Hepatocyte (in vitro differentiated cells): ENCODE results near the gene CFAP54. TPM values are rescaled to one million over a fixed set of nuclear protein-coding genes. Genes with fewer than 3 reads are reported as not detected.

Experiments
- DNase-seq: peaks from one replicate; pipeline ENCODE4 v3.0.0-alpha.2; 2016; ENCODE audit warnings: low spot score
- H2AFZ ChIP-seq: fragments of 200-600 bp; sonication (generic); 2 replicates; pipeline ENCODE4 v1.6.0; 2016; ENCODE audit warnings: antibody characterized with exemption, mild to moderate bottlenecking
- H3K27ac ChIP-seq: fragments of 200-600 bp; sonication (generic); 2 replicates; pipeline ENCODE4 v1.5.1; 2016; ENCODE audit warnings: mild to moderate bottlenecking
- H3K27me3 ChIP-seq: fragments of 200-600 bp; sonication (generic); 2 replicates; pipeline ENCODE4 v1.6.1; 2016
- H3K36me3 ChIP-seq: fragments of 200-600 bp; sonication (generic); replicated peaks from 2 replicates; pipeline ENCODE4 v1.5.1; 2016; ENCODE audit warnings: low read depth; ENCODE audit not compliant: insufficient read depth
- H3K4me1 ChIP-seq: fragments of 200-600 bp; sonication (generic); 2 replicates; pipeline ENCODE4 v1.5.1; 2016; ENCODE audit warnings: mild to moderate bottlenecking, moderate library complexity; ENCODE audit not compliant: insufficient read depth
- H3K4me2 ChIP-seq: fragments of 200-600 bp; sonication (generic); 2 replicates; pipeline ENCODE4 v1.6.0; 2016
- H3K4me3 ChIP-seq: fragments of 200-600 bp; sonication (generic); 2 replicates; pipeline ENCODE4 v1.5.1; 2016; ENCODE audit warnings: mild to moderate bottlenecking
- H3K79me2 ChIP-seq: fragments of 200-600 bp; sonication (generic); 2 replicates; pipeline ENCODE4 v1.6.0; 2017; ENCODE audit warnings: mild to moderate bottlenecking
- H3K9me2 ChIP-seq: fragments of 200-600 bp; sonication (generic); replicated peaks from 2 replicates; pipeline ENCODE4 v1.6.0; 2017; ENCODE audit warnings: mild to moderate bottlenecking; ENCODE audit not compliant: insufficient read depth
- H3K9me3 ChIP-seq: fragments of 200-600 bp; sonication (generic); 2 replicates; pipeline ENCODE4 v1.5.1; 2016; ENCODE audit warnings: low read depth, mild to moderate bottlenecking
- H4K20me1 ChIP-seq: fragments of 200-600 bp; sonication (generic); 2 replicates; pipeline ENCODE4 v1.6.0; 2016; ENCODE audit warnings: mild to moderate bottlenecking; ENCODE audit not compliant: insufficient read depth, poor library complexity, severe bottlenecking
- EZH2 ChIP-seq: fragments of 200-600 bp; sonication (generic); IDR thresholded peaks from 2 replicates; pipeline ENCODE4 v1.6.1; 2016; ENCODE audit warnings: antibody characterized with exemption, mild to moderate bottlenecking, borderline replicate concordance
- EZH2phosphoT487 ChIP-seq: fragments of 200-600 bp; sonication (generic); IDR thresholded peaks from one replicate; pipeline ENCODE4 v1.6.1; 2018; ENCODE audit warnings: antibody characterized with exemption, mild to moderate bottlenecking, low read depth, moderate library complexity; ENCODE audit not compliant: unreplicated experiment, severe bottlenecking
- WGBS: methylation state at CpG from one replicate; pipeline ENCODE4 v1.1.6; 2016; ENCODE audit warnings: low lambda C conversion rate; ENCODE audit errors: missing lambda C conversion rate; 5-methylcytosine and 5-hydroxymethylcytosine counted together
- polyA plus RNA-seq: library from polyadenylated mRNA; unstranded; fragments of >200 nt; fragmentation: Nextera tagmentation; extraction: Ambion mirVana; gene quantifications from 2 replicates; pipeline ENCODE4 v1.2.1, GENCODE V29; 2016
- total RNA-seq: library from RNA; depleted of rRNA; stranded (reverse); fragments of >200 nt; gene quantifications from 2 replicates; pipeline ENCODE4 v1.2.3, GENCODE V29; 2014
- TF ChIP-seq, protein P1 (sequence below): fragments of 200-600 bp; sonication (generic); IDR thresholded peaks from 2 replicates; pipeline ENCODE4 v1.5.1; 2016; ENCODE audit warnings: antibody characterized with exemption, mild to moderate bottlenecking; ENCODE audit not compliant: poor library complexity

Gene CFAP54
- total and polyA plus RNA-seq, 2 experiments from 2014 or later: 0.64 to 0.67 TPM

DNA sequence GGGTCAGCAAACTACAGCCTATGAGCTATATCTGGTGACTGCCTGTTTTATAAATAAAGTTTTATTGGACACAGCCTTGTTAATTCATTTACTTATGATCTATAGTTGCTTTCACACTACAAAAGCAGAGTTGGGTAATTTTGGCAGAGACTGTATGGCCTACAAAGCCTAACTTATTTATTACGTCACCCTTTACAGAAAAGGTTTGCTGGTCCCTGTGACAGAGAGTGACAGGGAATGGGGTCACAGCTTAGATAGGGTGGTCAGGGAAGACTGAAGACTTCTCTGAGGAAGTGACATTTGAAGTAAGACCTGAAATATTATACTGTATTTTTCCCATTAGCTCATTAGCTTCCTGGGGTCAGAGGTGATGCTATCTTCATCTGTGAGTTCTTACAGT, 342.0 kb downstream of the CFAP54 start:
- H3K4me3 ChIP-seq: no peak overlapping the region
- WGBS: 92% methylated on average over 1 of the region's 1 CpG
- TF ChIP-seq, protein P1, sequence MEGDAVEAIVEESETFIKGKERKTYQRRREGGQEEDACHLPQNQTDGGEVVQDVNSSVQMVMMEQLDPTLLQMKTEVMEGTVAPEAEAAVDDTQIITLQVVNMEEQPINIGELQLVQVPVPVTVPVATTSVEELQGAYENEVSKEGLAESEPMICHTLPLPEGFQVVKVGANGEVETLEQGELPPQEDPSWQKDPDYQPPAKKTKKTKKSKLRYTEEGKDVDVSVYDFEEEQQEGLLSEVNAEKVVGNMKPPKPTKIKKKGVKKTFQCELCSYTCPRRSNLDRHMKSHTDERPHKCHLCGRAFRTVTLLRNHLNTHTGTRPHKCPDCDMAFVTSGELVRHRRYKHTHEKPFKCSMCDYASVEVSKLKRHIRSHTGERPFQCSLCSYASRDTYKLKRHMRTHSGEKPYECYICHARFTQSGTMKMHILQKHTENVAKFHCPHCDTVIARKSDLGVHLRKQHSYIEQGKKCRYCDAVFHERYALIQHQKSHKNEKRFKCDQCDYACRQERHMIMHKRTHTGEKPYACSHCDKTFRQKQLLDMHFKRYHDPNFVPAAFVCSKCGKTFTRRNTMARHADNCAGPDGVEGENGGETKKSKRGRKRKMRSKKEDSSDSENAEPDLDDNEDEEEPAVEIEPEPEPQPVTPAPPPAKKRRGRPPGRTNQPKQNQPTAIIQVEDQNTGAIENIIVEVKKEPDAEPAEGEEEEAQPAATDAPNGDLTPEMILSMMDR: no peak
- TF ChIP-seq EZH2phosphoT487 (no peak), EZH2 (no peak)
- H3K79me2 ChIP-seq: no peaks in the 10 kb centered on the region
- H4K20me1 ChIP-seq: no peaks in the 10 kb centered on the region
- H3K36me3 ChIP-seq: no peaks in the 10 kb centered on the region
- H3K9me3 ChIP-seq: no peaks in the 10 kb centered on the region
- H3K4me1 ChIP-seq: no peaks in the 10 kb centered on the region
- no peak for DNase-seq
- no peak overlapping the region for H2AFZ ChIP-seq
- no peaks in the 10 kb centered on the region for H3K9me2 ChIP-seq
- H3K27ac ChIP-seq: no peak overlapping the region
- H3K27me3 ChIP-seq: no peaks in the 10 kb centered on the region
- no peak overlapping the region for H3K4me2 ChIP-seq

DNA sequence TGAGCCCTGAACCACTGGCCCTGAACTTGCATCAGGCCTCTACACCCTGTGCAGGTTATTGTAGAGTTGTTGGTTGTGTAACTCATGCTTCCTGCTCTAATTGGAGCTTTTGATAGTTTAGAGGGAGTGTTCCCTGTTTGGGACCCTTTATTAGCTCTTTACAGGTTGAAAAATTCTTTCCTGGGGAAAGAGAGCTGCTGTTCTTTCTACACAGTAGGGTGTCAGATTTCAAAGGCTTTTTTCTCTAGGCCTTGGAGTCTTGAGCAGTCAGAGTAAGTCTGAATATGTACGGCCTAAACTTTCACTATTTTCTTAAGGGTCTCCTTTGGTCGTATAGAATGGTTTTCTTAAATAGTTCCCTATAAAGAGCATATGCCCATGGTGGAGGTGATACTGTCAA, 356.9 kb downstream of the CFAP54 start:
- DNase-seq: no peak
- H2AFZ ChIP-seq: no peak overlapping the region
- 19% methylated on average over 2 of the region's 2 CpGs for WGBS
- H4K20me1 ChIP-seq: no peaks in the 10 kb centered on the region
- no peaks in the 10 kb centered on the region for H3K4me1 ChIP-seq
- no peaks in the 10 kb centered on the region for H3K79me2 ChIP-seq
- no peak overlapping the region for H3K4me3 ChIP-seq
- H3K9me3 ChIP-seq: no peaks in the 10 kb centered on the region
- no peaks in the 10 kb centered on the region for H3K27me3 ChIP-seq
- TF ChIP-seq EZH2phosphoT487: no peak
- TF ChIP-seq, protein P1: no peak
- TF ChIP-seq EZH2: no peak
- H3K27ac ChIP-seq: no peak overlapping the region
- no peak overlapping the region for H3K4me2 ChIP-seq
- no peaks in the 10 kb centered on the region for H3K9me2 ChIP-seq
- H3K36me3 ChIP-seq: no peaks in the 10 kb centered on the region

DNA sequence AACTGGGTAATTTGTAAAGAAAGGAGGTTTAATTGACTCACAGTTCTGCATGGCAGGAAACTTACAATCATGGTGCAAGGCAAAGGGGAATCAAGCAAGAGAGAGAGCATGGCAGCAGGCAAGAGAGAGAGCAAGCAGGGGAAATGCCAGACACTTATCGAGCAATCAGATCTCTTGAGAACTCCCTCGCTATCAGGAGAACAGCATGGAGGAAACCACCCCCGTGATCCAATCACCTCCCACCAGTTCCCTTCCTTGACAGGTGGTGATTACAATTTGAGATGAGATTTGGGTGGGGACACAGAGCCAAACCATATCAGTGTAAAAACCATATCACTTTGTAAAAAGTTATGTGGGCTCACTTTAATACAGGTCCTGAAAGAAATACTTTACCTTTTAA, 361.3 kb downstream of the CFAP54 start:
- no peak overlapping the region for H3K4me2 ChIP-seq
- no peaks in the 10 kb centered on the region for H3K36me3 ChIP-seq
- H3K27ac ChIP-seq: no peak overlapping the region
- TF ChIP-seq EZH2 (no peak), EZH2phosphoT487 (no peak)
- TF ChIP-seq, protein P1: no peak
- H4K20me1 ChIP-seq: no peaks in the 10 kb centered on the region
- 77% methylated on average over 3 of the region's 3 CpGs for WGBS
- no peaks in the 10 kb centered on the region for H3K4me1 ChIP-seq
- no peak overlapping the region for H2AFZ ChIP-seq
- no peaks in the 10 kb centered on the region for H3K27me3 ChIP-seq
- no peak overlapping the region for H3K4me3 ChIP-seq
- H3K9me2 ChIP-seq: no peaks in the 10 kb centered on the region
- no peak for DNase-seq
- no peaks in the 10 kb centered on the region for H3K79me2 ChIP-seq
- no peaks in the 10 kb centered on the region for H3K9me3 ChIP-seq

DNA sequence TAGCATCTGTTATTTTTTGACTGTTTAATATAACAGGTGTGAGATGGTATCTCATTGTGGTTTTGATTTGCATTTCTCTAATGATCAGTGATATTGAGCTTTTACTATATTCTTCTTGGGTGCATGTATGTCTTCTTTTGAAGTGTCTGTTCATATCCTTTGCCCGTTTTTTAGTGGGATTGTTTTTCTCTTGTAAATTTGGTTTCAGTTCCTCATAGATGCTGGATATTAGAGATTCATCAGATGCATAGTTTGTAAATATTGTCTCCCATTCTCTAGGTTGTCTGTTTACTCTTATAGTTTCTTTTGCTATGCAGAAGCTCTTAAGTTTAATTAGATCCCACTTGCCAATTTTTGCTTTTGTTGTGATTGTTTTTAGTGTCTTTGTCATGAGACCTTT, 368.8 kb downstream of the CFAP54 start:
- Histone ChIP-seq H3K79me2 (no peaks in the 10 kb centered on the region), H3K9me2 (no peaks in the 10 kb centered on the region), H3K4me2 (no peak overlapping the region), H3K36me3 (no peaks in the 10 kb centered on the region), H2AFZ (no peak overlapping the region), H3K4me1 (no peaks in the 10 kb centered on the region), H4K20me1 (no peaks in the 10 kb centered on the region), H3K27ac (no peak overlapping the region), H3K9me3 (no peaks in the 10 kb centered on the region), H3K4me3 (no peak overlapping the region), H3K27me3 (no peaks in the 10 kb centered on the region)
- DNase-seq: no peak
- TF ChIP-seq, protein P1: no peak
- 72% methylated on average over 1 of the region's 1 CpG for WGBS
